ENCODE results near the gene OTP.
"Not testable (repeated sequence)": the region's sequence is repeated elsewhere in the genome, so short reads cannot be mapped to it uniquely, and the experiment has no call there.

Gene OTP

DNA sequence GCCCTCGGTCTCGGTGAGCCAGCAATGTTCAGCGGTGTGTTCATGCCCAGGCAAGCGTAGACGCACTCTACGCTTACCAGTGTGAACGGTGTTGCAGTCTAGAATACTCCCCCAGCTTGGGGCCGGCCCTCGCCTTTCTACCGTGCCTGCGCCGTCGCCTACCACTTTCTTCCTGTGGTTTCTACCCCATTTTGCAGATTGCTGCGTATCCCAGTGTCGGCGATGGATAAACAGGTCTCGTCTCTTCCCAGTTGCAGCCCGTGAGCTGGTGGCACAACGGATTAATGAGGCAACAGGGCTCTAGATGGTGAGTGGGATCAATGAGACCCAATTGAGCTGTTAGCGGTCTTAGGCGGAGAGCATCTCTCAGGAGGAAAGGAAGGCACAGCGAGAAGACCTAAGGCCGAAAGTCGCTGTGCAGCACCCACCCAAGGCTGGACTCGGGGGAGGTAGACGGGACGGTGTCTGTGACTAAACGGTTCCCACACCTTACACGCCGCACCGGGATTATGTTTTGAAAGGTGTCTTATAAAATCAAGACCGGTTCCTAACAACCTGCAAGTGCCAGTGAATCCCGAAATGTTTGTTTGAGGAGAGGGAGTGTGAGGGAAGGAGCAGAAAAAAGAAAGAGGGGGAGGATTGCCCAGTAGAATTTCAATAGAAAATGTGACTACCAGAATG, 5.8 kb downstream of the OTP start:
- H3K27ac ChIP-seq = no peak overlapping the region
- peaks cover 76% of the 10 kb centered on the region for H3K9me3 ChIP-seq
- no peak for TF ChIP-seq Cebpa-rat (IDR thresholded peaks at IDR 0.05)
- no peak overlapping the region for H3K4me3 ChIP-seq
- peaks cover 100% of the 10 kb centered on the region for H3K27me3 ChIP-seq
- H3K9ac ChIP-seq = no peak overlapping the region
- H4K20me1 ChIP-seq = peaks cover 47% of the 10 kb centered on the region
- no peaks in the 10 kb centered on the region for H3K36me3 ChIP-seq
- no peak overlapping the region for H3K4me2 ChIP-seq
- peaks cover 8% of the 10 kb centered on the region; the same call in 1 of the 2 replicates for H3K4me1 ChIP-seq

DNA sequence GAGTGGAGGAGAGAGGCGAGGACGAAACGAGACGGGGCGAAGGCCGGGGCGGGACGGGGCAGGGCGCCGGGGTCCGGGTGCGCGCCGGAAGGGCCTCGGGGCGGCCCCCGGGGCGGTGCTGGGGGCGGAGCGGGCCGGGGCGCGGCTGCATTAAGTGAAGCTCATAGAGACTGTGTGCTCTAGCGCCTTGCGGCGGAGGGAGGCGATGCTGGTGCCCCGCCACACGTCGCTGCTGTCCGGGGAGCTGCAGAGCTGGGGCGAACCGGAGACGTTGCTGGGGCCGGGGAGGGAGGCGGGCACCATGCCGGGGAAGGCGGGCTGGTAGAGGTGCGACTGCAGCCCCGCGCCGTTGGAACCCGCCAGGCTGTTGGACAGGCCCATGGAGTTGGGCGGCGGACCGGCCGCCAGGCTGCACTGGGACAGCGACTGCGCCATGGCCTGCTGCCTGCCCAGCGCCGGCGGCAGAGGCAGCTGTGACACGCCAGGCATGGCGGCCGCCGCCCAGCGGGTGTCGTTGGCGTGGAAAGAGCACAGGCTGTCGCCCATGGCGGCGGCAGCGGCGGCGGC, 8.3 kb downstream of the OTP start:
- Histone ChIP-seq H3K4me3 (peak overlapping the region; percentile 59), H3K4me1 (peaks cover 8% of the 10 kb centered on the region; the same call in 1 of the 2 replicates), H3K27ac (no peak overlapping the region), H3K36me3 (no peaks in the 10 kb centered on the region), H3K9ac (no peak overlapping the region), H3K9me3 (peaks cover 56% of the 10 kb centered on the region), H3K4me2 (peak overlapping the region; percentile 72), H4K20me1 (peaks cover 36% of the 10 kb centered on the region), H3K27me3 (peaks cover 90% of the 10 kb centered on the region)
- no peak for TF ChIP-seq Cebpa-rat (IDR thresholded peaks at IDR 0.05)

DNA sequence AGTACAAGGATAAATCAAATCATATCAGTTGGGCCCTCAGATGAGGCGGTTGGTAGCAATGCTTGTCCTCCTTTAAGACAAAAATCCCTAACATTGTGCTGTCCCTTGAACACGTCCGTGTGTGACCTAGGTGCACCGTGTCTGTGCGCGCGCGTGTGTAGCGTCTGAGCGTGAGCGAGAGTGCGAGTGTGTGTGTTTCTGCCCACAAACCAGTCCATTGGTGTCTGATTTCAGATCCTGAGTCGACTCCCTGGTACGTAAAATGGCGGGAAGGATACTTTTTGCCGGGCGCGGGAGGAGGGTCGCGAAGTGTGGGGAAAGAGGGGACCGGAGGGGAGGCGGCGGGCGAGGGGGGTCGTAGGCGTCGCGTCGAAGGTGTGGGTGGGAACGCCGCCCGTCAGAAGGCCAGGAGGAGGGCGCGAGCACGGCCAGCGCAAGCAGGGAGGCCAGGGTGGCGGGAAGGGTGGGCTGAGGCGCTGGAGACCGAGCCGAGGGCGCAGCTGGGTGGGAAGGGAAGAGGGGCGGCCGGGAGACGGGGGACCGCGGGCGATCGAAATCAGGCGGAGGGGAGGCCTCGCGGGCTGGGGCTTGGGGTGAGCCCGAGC, 8.9 kb downstream of the OTP start:
- H3K4me3 ChIP-seq = peak overlapping the region; percentile 59
- no peak for TF ChIP-seq Cebpa-rat (IDR thresholded peaks at IDR 0.05)
- H3K36me3 ChIP-seq = no peaks in the 10 kb centered on the region
- no peak overlapping the region for H3K9ac ChIP-seq
- peaks cover 56% of the 10 kb centered on the region for H3K9me3 ChIP-seq
- H3K4me2 ChIP-seq = peak overlapping the region; percentile 72
- H3K27ac ChIP-seq = no peak overlapping the region
- H3K27me3 ChIP-seq = peaks cover 89% of the 10 kb centered on the region
- peaks cover 36% of the 10 kb centered on the region for H4K20me1 ChIP-seq
- peaks cover 8% of the 10 kb centered on the region; the same call in 1 of the 2 replicates for H3K4me1 ChIP-seq

DNA sequence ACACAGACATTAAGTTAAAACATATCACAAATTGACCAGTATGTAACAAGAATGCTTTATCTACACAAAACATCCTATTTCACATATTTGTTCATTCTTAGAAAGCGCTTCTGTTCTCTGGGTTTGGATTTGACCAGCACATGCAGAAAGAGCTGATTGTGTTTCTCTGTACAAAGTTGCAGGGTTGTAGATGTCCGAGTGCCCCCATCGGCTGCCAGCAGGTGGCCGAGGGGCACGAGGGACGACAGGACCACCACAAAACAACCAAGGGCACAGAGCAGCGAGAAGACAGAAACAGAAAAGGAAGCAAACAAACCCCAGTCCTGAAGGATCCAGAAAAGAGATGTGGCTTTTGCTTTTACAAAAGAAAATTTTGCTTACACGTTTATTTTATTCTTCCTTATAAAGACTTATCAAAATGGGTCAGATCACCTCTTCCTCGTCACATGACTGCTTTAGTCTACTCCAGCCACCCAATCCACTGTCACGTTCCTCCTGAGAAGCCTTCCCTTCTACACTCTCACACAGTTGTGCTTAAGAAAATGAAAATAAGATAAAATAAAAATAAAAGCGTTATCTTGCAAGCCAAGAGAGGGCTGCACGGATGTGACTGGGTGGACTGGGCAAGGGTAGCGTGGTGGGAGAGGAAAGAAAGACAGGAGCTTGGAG, 9.5 kb downstream of the OTP start:
- Histone ChIP-seq H3K4me2 (no peak overlapping the region), H3K4me3 (no peak overlapping the region), H3K27ac (no peak overlapping the region), H3K36me3 (no peaks in the 10 kb centered on the region), H3K4me1 (peaks cover 8% of the 10 kb centered on the region; the same call in 1 of the 2 replicates), H3K9ac (no peak overlapping the region), H3K27me3 (peaks cover 82% of the 10 kb centered on the region), H4K20me1 (peaks cover 35% of the 10 kb centered on the region), H3K9me3 (peaks cover 56% of the 10 kb centered on the region)
- TF ChIP-seq Cebpa-rat (IDR thresholded peaks at IDR 0.05) = no peak

DNA sequence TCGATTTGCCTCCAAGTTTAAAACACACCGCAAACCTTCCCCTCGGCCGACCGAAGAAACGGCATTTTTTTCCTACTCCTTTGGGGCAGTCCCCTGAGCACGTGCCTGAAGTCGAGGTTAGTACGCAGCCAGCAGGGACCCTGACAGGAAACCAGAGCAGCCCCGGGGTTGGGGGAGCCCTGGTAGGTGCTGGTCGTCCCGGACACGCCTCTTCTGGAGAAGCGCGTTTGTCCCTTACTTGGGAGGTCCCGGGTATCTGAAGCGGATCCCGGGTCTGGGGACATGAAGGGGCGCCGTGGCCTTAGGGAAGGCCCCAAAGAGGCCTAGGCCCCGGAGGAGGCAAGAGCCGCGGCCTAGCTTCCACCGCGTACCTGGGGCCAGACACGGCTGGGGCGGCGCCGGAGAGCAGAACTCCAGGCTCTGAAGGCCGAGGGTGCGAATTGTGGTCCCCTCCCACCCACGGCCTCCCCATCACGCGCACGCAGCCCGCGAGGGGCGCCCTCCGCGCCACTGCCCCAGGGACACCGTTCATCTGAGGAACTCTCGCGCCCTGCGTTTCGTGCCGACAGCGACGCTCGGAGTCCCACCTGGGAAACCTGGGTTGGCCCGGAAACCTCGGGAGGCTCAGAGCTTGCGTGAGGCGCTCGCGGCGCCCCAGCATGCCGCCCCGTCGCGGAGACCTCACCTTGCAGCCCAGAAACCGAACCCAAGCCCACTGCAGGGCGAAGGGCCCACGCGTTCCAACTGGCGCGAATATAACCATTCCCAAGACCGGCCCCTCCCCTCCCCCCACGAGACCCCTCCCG, 10.4 kb downstream of the OTP start:
- TF ChIP-seq Cebpa-rat (IDR thresholded peaks at IDR 0.05) = no peak
- Histone ChIP-seq H3K9ac (no peak overlapping the region), H3K4me3 (no peak overlapping the region), H4K20me1 (peaks cover 28% of the 10 kb centered on the region), H3K4me2 (no peak overlapping the region), H3K27me3 (peaks cover 77% of the 10 kb centered on the region), H3K36me3 (no peaks in the 10 kb centered on the region), H3K4me1 (peaks cover 8% of the 10 kb centered on the region; the same call in 1 of the 2 replicates), H3K27ac (no peak overlapping the region), H3K9me3 (peaks cover 56% of the 10 kb centered on the region)

DNA sequence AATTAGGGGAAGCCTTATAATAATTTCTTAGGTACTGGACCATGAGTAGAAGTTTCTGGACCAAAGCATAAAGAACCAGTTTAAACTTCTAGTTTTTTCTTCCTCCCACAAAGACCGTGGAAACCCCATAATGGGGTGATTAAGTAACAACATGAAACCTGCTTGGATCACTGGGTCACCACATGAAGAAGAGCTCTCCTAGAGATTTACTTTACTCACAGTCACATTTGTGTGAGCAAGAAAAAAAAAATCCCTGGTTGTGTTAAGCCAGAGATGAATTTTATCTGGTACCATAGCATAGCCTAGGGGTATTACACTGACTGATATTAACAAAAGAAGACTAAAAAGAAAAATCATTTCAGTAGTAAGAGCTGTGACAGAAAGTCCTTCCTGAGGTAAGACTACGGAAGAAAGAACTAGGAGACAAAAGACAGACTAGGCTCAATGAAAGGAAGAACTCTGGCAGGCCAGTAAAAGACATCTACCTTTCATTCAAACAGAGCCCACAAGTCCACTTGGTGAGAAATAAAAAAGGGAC, 15.2 kb downstream of the OTP start:
- H3K4me3 ChIP-seq = no peak overlapping the region
- no peak overlapping the region for H3K27ac ChIP-seq
- H3K9ac ChIP-seq = no peak overlapping the region
- H3K4me2 ChIP-seq = no peak overlapping the region
- no peak for TF ChIP-seq Cebpa-rat (IDR thresholded peaks at IDR 0.05)
- H3K27me3 ChIP-seq = peaks cover 29% of the 10 kb centered on the region
- no peaks in the 10 kb centered on the region for H3K36me3 ChIP-seq
- no peaks in the 10 kb centered on the region; the same call in 1 of the 2 replicates for H4K20me1 ChIP-seq
- peaks cover 9% of the 10 kb centered on the region for H3K9me3 ChIP-seq
- no peaks in the 10 kb centered on the region for H3K4me1 ChIP-seq

DNA sequence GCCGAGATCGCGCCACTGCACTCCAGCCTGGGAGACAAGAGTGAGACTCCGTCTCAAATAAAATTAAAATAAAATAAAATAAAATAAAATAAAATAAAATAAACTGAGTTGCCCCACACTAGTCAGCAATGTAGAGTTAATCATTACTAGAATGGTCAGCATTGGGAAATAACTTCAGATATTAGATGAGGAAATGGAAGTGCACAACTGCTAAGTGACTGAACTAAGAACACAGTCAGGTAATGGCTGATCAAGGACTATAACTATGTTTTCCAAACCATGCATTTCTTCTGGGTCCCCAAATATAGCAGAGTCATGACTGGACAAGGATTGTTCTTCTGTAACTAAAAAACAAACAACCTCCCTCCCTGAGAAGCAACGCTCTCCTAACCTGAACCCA, 17.1 kb downstream of the OTP start:
- no peaks in the 10 kb centered on the region for H4K20me1 ChIP-seq
- no peak overlapping the region for H3K27ac ChIP-seq
- no peaks in the 10 kb centered on the region for H3K9me3 ChIP-seq
- H3K4me3 ChIP-seq = no peak overlapping the region
- no peak overlapping the region for H3K4me2 ChIP-seq
- no peaks in the 10 kb centered on the region for H3K4me1 ChIP-seq
- H3K9ac ChIP-seq = no peak overlapping the region
- H3K27me3 ChIP-seq = peaks cover 14% of the 10 kb centered on the region; the same call in 1 of the 2 replicates
- no peak for TF ChIP-seq Cebpa-rat (IDR thresholded peaks at IDR 0.05)
- no peaks in the 10 kb centered on the region for H3K36me3 ChIP-seq

DNA sequence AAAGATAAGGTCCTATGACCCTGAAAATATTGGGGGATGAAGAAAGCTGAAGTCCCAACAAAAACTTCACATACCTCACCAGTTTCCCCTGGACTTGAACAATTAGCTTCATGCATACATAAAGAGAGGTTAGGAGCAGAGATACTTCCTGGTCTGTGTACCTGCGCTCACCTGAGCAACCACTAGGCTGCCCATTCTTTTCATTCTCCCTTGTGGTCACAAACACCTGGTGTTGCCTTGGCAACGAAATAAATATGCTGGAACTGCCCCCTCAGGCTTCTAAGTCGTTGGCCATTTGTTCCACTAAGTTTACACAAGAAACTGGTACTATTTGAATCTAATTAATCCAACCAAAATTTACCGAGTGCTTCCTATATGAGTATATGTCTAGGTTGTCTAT, 18.1 kb downstream of the OTP start:
- H3K4me2 ChIP-seq = no peak overlapping the region
- TF ChIP-seq Cebpa-rat (IDR thresholded peaks at IDR 0.05) = no peak
- H3K9me3 ChIP-seq = no peaks in the 10 kb centered on the region
- no peaks in the 10 kb centered on the region for H4K20me1 ChIP-seq
- H3K27ac ChIP-seq = no peak overlapping the region
- peaks cover 10% of the 10 kb centered on the region; the same call in 1 of the 2 replicates for H3K27me3 ChIP-seq
- no peaks in the 10 kb centered on the region for H3K36me3 ChIP-seq
- no peak overlapping the region for H3K9ac ChIP-seq
- no peaks in the 10 kb centered on the region for H3K4me1 ChIP-seq
- H3K4me3 ChIP-seq = no peak overlapping the region

DNA sequence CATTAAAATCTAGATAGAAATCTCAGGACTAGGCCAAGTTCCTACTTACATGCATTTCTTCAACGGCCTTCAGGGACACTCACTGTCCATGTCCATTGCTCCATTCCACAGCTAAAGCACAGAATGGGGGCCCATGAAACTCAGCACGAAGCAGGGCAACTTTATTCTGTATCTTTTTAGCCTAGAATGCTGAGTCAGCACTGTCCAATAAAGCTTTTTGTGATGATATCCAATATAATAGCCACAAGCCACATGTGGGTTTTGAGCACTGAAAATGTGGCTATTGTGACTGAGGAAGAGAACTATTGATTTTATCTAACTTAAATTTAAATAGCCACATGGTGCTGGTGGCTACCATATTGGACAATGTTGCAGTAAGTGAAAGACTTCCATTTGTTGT, 21.6 kb downstream of the OTP start:
- H3K27me3 ChIP-seq = no peaks in the 10 kb centered on the region
- H3K9ac ChIP-seq = no peak overlapping the region
- TF ChIP-seq Cebpa-rat (IDR thresholded peaks at IDR 0.05) = no peak

DNA sequence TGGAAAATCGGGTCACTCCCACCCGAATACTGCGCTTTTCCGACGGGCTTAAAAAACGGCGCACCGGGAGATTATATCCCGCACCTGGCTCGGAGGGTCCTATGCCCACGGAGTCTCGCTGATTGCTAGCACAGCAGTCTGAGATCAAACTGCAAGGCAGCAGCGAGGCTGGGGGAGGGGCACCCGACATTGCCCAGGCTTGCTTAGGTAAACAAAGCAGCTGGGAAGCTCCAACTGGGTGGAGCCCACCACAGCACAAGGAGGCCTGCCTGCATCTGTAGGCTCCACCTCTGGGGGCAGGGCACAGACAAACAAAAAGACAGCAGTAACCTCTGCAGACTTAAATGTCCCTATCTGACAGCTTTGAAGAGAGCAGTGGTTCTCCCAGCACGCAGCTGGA, 29.6 kb downstream of the OTP start:
- H3K27ac ChIP-seq, H3K4me1 ChIP-seq, H3K36me3 ChIP-seq, H3K4me2 ChIP-seq, H3K9ac ChIP-seq, H3K4me3 ChIP-seq, H4K20me1 ChIP-seq, H3K27me3 ChIP-seq: not testable (repeated sequence)
- peaks cover 12% of the 10 kb centered on the region for H3K9me3 ChIP-seq

More for the DNA sequence above, 21.6 kb downstream of the OTP start:
- no peaks in the 10 kb centered on the region for H3K9me3 ChIP-seq
- no peaks in the 10 kb centered on the region for H3K36me3 ChIP-seq
- no peaks in the 10 kb centered on the region for H3K4me1 ChIP-seq
- no peak overlapping the region for H3K4me2 ChIP-seq
- H3K4me3 ChIP-seq = no peak overlapping the region
- no peak overlapping the region for H3K27ac ChIP-seq
- H4K20me1 ChIP-seq = no peaks in the 10 kb centered on the region

All from BLaER1 (cell line).